ENCODE measurements around the gene CIROP.

The CIROP gene

GRCh38 chr14:23069413-23069806, 35.4 kb downstream of the CIROP start:
- TF ChIP-seq FOXP2 (optimal IDR thresholded peaks at IDR 0.05; ENCODE audit: borderline replicate concordance, extremely low read depth, extremely low read length, insufficient read depth): no peak
- TF ChIP-seq SIN3A (IDR thresholded peaks at IDR 0.05; ENCODE audit: borderline replicate concordance, insufficient read depth, low read length): no peak
- no peak for TF ChIP-seq POLR2AphosphoS5 (IDR thresholded peaks at IDR 0.05; ENCODE audit: low read depth, low read length)
- no peak for TF ChIP-seq TAF1 (IDR thresholded peaks at IDR 0.05; ENCODE audit: borderline replicate concordance, insufficient read depth, low read length)
- TF ChIP-seq REST (IDR thresholded peaks at IDR 0.05; ENCODE audit: insufficient read depth in 1 of 2, low read depth in 2 of 2, low read length in 2 of 2): no peak

GRCh38 chr14:23068789-23069412, 35.9 kb downstream of the CIROP start:
- TF ChIP-seq SIN3A (IDR thresholded peaks at IDR 0.05; ENCODE audit: borderline replicate concordance, insufficient read depth, low read length) (no peak), TAF1 (IDR thresholded peaks at IDR 0.05; ENCODE audit: borderline replicate concordance, insufficient read depth, low read length) (no peak)

- no peak for TF ChIP-seq POLR2AphosphoS5 (IDR thresholded peaks at IDR 0.05; ENCODE audit: low read depth, low read length)
These were observed 36.7 kb downstream of the CIROP start for GRCh38 chr14:23067847-23068788.

- TF ChIP-seq REST (IDR thresholded peaks at IDR 0.05; ENCODE audit: insufficient read depth in 1 of 2, low read depth in 2 of 2, low read length in 2 of 2) (no peak), SIN3A (IDR thresholded peaks at IDR 0.05; ENCODE audit: borderline replicate concordance, insufficient read depth, low read length) (no peak)
These were observed 37.7 kb downstream of the CIROP start for GRCh38 chr14:23066855-23067744.

- TF ChIP-seq FOXP2 (optimal IDR thresholded peaks at IDR 0.05; ENCODE audit: borderline replicate concordance, extremely low read depth, extremely low read length, insufficient read depth): no peak
- TF ChIP-seq REST (IDR thresholded peaks at IDR 0.05; ENCODE audit: insufficient read depth in 1 of 2, low read depth in 2 of 2, low read length in 2 of 2): no peak
- no peak for TF ChIP-seq TAF1 (IDR thresholded peaks at IDR 0.05; ENCODE audit: borderline replicate concordance, insufficient read depth, low read length)
- no peak for TF ChIP-seq SIN3A (IDR thresholded peaks at IDR 0.05; ENCODE audit: borderline replicate concordance, insufficient read depth, low read length)
- TF ChIP-seq POLR2AphosphoS5 (IDR thresholded peaks at IDR 0.05; ENCODE audit: low read depth, low read length): no peak
These were observed 38.4 kb downstream of the CIROP start for GRCh38 chr14:23066368-23066767.
